ENCODE measurements around the gene TOR1AIP1.
A peak's percentile ranks its signal among the peaks of the same experiment; 100 is the strongest.

Gene TOR1AIP1

DNA sequence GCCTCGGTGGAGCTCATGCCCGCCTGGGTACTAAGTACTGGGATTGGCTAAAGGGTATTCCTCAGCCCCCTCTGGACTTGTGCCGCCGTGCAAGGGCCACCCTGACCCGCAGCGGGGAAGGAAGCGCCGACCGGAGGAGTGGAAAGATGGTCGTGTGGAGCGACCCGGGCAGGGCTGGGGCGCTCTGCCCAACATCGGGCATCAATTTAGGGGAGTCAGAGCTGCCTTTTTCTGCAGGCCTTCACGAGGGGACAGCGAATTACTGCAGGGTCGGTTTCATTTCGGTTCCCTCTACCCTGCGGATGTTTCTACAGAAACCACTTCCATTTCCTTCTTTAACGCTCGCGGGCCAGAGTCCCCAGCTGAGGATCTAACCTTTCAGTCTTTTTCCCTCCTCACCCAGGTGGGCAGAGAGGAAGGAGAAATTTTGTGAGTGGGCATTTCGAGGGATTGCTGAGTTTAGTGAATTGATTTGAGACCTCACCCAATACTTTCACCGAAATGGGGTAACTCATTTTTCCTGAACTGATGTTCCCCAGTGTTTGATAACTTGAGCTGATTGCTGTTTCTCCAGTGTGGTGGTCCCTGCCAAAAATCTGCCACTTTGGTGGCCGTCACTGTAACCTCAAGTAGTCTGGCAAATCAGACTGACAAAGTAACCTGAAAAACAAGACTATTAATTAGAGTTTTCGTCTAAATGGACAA is 1.1 kb downstream of the TOR1AIP1 start:
- no peak for FAIRE-seq

DNA sequence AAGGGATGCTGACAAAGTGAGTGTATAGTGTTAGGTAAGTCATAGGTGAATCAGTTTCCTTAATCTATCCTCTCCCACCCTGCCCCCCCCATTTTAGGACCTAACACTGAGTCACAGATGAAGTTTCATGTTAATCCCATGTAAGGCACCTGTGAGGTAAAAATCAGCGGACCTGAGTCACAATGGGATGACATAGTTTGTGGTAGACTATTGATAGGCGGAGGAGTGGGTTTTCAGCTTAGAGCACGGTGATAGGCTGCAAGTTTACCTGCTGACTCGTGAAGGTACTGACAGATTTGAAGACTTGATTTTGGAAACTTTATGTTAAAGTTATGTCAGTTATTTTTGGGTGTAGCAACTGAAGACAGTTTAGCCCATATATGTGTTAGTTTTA is 1.7 kb downstream of the TOR1AIP1 start:
- no peak for FAIRE-seq

DNA sequence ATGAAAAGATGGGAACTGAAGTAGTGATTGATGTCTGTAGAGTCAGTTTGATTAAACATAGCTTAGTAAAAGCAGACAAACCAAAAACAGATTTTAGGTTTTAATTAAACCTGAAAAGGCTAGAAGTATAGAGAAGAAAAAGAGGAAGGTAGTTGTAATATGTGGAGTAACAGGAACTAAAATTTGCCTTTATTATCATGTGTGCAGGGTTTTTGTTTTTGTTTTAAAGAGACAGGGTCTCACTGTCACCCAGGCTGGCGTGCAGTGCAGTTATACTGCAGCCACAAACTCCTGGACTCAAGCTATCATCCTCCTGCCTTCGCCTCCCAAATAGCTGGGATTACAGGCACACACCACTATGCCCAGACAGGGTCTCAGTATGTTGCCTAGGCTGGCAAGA is 6.0 kb downstream of the TOR1AIP1 start:
- FAIRE-seq = no peak

GRCh38 chr1:179889589-179889988 is 7.5 kb downstream of the TOR1AIP1 start:
- FAIRE-seq = no peak

DNA sequence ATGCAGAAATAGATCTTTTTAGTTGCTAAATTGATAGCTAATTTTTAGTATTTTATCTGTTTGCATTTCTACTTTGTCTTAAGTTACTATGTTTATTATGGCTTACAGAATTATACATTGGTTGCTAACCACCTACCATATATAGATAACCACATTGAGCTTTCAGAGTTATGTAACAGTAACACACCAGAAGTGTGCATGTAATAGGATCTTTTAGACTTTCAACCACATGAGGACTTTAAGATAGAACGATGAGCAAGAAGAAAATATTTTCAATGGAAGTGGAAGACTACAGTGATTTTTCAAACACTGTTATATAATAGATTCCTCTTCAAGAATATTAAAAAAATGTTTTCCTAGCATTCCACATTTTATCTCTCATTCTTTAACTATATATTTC is 28.8 kb downstream of the TOR1AIP1 start:
- FAIRE-seq = no peak

DNA sequence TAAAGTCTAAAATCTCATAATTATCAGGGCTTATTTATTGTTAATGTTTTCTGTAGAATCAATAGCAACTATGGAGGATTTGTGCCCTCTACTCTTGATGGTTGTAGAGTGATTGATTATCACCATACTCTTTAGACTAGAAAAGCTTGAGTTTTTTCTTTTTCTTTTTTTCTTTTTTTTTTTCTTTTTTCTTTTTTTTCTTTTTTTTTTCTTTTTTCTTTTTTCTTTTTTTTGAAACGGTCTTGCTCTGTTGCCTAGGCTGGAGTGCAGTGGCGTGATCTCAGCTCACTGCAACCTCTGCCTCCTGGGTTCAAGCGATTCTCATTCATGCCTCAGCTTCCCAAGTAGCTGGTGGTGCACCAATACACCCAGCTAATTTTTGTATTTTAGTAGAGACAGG is 29.7 kb downstream of the TOR1AIP1 start:
- peak; percentile 6 for FAIRE-seq

- no peak for FAIRE-seq
Measured at GRCh38 chr1:179917601-179918429, 35.7 kb downstream of the TOR1AIP1 start.

GRCh38 chr1:179921472-179921871 is 39.4 kb downstream of the TOR1AIP1 start:
- FAIRE-seq = no peak

- FAIRE-seq = no peak
Measured at GRCh38 chr1:179921981-179922872, 40.1 kb downstream of the TOR1AIP1 start.

DNA sequence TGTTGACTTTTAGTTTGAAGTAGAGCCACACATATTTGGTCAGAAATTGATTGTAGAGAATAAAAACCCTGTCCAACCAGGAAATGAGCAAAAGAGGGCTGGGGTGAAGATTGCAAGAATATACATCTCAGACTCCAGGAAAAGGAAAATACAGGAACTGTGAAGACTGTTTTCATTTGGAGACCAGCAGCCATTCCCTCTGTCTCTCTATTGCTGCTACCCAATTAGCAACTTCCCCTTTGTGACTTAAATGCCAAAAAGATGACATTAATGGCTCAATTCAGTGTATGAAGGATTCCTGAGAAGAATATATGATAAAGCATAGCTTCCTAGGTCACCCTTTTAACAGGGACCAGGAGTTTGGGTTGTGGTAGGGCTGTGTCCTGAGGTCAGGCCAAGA is 40.9 kb downstream of the TOR1AIP1 start:
- no peak for FAIRE-seq

GRCh38 chr1:179924268-179924667 is 42.2 kb downstream of the TOR1AIP1 start:
- no peak for FAIRE-seq

DNA sequence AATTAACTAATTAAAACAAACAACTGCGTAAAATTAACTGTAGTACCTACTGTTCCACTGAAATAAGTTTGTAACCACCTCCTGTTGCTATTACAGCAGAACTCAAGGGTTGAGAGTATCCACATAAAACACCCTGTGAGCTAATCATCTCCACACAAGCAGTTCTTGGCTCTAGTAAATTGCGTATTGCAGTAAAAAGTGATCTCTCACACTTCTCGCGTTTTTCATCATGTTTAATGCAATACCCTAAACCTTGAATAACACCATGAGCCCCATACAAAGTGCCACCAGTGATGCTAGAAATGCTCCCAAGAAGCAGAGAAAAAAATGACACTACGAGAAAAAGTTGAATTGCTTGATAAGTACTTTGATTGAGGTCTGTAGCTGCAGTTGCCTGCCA is 43.2 kb downstream of the TOR1AIP1 start:
- FAIRE-seq = no peak

DNA sequence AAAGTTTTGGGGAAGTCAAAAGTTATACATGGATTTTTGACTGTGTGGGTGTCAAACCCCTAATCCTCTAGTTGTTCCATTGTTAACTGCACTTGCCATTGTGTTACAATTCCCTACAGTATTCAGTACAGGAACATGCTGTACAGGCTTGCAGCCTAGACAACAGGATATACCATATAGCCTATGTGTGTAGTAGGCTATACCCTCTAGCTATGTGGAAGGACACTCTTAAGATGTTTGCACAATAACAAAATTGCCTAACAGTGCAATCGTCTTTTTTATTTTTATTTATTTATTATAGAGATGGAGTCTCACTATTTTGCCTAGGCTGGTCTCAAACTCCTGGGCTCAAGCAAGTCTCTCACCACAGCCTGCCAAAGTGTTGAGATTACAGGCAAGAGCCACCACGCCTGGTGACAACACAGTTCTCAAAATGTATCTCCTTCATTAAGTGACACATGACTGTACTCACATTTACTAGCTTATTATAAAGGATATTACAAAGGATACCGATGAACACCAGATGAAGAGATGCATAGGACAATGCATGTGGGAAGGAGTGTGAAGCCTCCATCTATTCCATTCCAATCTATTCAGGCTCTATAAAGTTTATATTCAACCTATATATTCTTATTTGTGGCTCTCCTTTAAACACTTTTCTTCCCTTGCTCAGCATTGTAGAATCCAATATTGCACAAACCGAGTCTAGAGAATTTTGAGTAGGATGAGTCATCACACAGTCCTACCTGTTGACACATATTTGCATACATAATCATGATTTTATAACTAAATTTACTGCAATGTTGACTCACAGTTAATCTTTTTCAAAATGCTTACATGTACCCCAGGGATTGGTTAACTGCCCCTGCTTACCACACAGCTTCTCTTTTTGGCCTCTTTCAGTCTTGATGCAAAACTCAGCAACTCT is 44.1 kb downstream of the TOR1AIP1 start:
- no peak for FAIRE-seq

DNA sequence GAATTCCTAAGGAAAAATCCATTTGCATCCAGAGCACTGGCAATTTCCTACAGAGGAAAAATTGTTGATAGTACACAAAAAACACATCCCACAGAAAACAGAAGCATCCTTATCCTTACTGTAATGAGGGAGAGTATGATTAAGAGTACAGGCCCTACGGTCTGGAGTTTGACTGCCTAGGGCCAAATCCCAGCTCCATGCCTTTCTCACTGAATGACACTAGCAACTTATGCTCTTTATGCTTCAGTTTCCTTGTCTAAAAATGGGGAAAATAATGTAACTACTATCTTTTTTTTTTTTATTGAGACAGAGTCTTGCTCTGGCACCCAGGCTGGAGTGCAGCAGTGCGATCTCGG is 44.7 kb downstream of the TOR1AIP1 start:
- no peak for FAIRE-seq

DNA sequence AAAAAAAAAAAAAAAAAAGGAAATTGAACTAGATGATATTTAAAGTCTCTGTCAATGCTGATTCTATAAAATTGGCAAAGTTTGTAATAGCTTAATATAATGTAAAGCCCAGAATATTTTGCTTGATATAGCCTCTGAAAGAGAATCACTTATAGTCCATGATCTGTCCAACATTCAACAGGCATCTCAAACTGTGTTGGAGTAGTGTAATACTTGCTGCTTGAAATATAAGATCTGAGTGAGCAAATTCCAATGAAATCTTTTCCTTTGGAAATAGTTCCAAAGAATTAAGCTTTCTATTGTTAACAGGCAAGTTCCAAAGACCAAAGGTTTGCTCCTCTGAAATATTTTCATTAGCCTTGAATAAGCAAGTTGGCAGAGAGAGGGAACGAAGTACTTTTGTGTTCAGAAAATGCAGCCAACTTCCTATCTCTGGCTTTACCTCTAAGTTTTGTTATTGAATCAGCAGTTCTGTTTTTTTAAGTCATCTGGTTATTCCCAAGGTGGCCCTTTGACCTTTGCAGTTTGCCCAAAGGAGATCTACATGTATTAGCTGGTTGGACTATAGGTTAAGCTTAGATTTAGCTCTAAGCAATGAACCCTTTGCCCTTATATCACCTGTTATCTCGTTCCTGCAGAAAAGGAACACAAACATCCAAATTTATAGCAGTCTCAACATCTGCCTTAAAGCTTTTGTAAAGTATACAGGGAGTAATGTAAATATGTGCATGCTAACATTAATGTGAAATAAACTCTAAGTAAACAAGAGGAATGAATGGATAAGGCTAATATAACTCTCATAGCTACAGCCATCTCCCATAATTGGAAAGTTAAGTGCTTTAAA is 48.1 kb downstream of the TOR1AIP1 start:
- no peak for FAIRE-seq

DNA sequence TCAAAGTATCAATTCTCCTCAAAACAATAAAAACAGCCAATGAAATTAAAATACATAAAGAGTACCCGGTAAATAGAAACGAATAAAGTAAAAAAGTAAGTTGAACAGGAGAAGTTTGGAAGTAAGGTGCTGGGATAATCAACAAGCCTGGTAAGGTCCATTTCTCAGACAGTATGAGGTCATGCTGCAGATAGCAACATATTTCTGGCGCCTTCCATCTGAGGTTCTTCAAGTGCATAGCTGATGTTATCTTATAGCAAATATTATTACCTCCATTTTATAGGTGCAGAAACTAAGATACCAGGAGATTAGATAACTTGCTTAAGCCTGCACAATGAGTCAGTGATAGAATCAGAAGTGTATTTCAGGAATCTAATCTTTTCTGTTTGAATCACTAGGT is 48.8 kb downstream of the TOR1AIP1 start:
- no peak for FAIRE-seq

- no peak for FAIRE-seq
Measured at GRCh38 chr1:179933219-179933618, 51.1 kb downstream of the TOR1AIP1 start.

GRCh38 chr1:179935909-179936496 is 53.9 kb downstream of the TOR1AIP1 start:
- no peak for FAIRE-seq

GRCh38 chr1:179937668-179938254 is 55.7 kb downstream of the TOR1AIP1 start:
- FAIRE-seq = no peak

DNA sequence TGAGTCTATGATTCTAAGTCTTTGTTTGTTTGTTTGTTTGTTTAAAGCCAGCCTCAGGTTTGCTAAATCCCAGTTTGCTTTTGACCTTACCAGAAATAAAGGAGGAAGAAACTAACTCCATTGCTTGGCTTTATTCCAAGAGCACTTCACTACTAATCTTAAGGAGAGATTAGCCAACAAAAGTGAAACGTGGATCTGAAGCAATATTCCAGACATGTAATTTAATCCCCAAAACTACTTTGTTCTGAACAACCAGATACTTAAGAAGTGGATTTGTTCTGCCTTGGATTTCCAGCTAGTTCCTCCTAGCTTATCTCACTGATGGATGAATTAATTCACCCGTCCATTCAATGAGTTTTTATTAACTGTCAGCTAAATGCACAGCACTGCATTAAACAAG is 56.7 kb downstream of the TOR1AIP1 start:
- FAIRE-seq = no peak

GRCh38 chr1:179939941-179940340 is 57.9 kb downstream of the TOR1AIP1 start:
- FAIRE-seq = no peak

Measured in G401.6 (cell line).